ENCODE data around the gene TACC3. TPM values are rescaled to one million over a fixed set of nuclear protein-coding genes. Genes with fewer than 3 reads are reported as not detected.
A peak's percentile ranks its signal among the peaks of the same experiment; 100 is the strongest.

The TACC3 gene
- total and polyA plus RNA-seq, 4 donors, result 8.4 to 42.3 (median 21.8) TPM

DNA sequence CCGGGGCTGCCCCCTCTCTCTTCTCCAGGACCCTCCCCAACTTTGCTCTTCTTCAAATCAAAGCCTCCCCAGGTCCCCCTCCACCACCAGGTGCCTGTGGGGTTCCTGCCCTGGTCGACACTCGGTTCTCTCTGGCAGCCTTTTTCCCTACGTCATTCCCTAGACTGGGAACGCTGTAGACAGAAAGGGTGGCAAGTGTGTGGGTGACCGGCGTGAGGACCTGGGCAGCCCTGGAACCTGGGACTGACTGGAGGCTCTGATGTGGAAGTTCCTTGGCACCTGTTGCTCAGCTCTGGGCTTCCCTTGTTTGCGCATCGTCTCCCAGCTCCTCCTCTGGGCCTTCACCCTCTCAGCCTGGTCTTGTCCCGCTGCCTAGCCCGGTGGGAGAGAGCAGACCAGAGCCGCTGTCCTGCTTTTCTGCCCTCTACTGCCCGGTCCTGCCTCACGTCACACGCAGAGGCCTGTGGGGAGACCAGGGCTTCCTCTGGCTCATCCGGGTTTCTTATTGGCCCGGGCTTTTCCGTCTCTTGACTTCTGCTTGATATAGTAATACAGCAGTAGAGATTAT, 1.3 kb downstream of the TACC3 start:
- peaks cover 58% of the 10 kb centered on the region for H3K36me3 ChIP-seq (ENCODE audit: control insufficient read depth, insufficient read depth, low read length)
- no peaks in the 10 kb centered on the region for H3K9me3 ChIP-seq (ENCODE audit: control insufficient read depth, insufficient read depth, low read length)
- DNase-seq (ENCODE audit: low read depth in 4 of 6, low spot score in 6 of 6), result no peak
- no peaks in the 10 kb centered on the region for H3K27me3 ChIP-seq (ENCODE audit: control insufficient read depth, insufficient read depth, low read length)
- H3K27ac ChIP-seq (ENCODE audit: low read depth, low read length), result no peak overlapping the region
- H3K4me3 ChIP-seq (ENCODE audit: low read depth, low read length), result peak overlapping the region; percentile 35
- WGBS (ENCODE audit: insufficient coverage), result 58% methylated on average over 13 of the region's 18 CpGs
- peaks cover 52% of the 10 kb centered on the region for H3K4me1 ChIP-seq (ENCODE audit: control insufficient read depth, insufficient read depth, low read length)

DNA sequence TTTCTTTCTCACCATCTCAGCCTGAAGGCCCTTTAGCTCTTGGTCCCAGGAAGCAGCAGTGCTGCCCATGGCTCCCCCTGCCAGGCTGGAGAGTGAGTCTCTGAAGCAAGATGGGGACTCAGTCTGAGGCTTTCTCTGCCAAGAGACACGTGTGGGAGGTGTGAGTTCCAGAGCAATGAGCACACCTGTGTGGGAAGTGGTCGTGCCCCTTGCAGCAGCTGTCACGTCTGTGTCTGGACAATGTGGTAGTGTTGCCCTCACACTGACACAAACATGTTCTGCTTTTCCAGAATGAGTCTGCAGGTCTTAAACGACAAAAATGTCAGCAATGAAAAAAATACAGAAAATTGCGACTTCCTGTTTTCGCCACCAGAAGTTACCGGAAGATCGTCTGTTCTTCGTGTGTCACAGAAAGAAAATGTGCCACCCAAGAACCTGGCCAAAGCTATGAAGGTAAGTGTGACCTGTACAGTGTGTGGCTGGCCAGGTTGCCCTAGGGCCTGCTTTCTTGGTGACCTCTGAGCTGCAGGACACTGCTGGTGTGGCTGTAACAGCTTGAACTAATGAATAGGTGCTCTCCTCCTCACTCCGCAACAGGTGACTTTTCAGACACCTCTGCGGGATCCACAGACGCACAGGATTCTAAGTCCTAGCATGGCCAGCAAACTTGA, 1.9 kb downstream of the TACC3 start:
- 89% methylated on average over 12 of the region's 12 CpGs for WGBS (ENCODE audit: insufficient coverage)
- Histone ChIP-seq H3K27ac (ENCODE audit: low read depth, low read length) (no peak overlapping the region), H3K4me1 (ENCODE audit: control insufficient read depth, insufficient read depth, low read length) (peaks cover 51% of the 10 kb centered on the region), H3K27me3 (ENCODE audit: control insufficient read depth, insufficient read depth, low read length) (no peaks in the 10 kb centered on the region), H3K9me3 (ENCODE audit: control insufficient read depth, insufficient read depth, low read length) (no peaks in the 10 kb centered on the region), H3K4me3 (ENCODE audit: low read depth, low read length) (no peak overlapping the region), H3K36me3 (ENCODE audit: control insufficient read depth, insufficient read depth, low read length) (peaks cover 58% of the 10 kb centered on the region)
- no peak for DNase-seq (ENCODE audit: low read depth in 4 of 6, low spot score in 6 of 6)

DNA sequence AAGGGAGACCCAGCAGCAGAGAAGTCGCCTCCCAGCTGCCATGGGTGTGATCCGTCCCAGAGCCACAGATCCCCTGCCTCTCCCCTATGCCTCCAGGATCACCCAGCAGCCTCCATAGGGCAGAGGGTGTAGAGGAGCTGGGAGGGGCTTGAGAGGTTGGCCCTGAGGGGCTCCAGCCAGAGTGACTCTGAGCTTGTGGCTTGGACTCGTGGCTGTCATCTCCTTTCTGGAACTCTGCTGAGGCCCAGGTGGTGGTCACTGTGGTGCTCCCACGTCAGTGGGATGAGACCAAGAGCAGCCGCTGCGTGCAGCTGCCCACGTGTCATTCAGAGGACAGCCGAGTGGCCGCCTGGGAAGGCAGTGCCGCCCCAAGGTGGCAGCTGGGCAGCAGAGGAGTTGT, 4.2 kb downstream of the TACC3 start:
- no peaks in the 10 kb centered on the region for H3K9me3 ChIP-seq (ENCODE audit: control insufficient read depth, insufficient read depth, low read length)
- peaks cover 42% of the 10 kb centered on the region for H3K4me1 ChIP-seq (ENCODE audit: control insufficient read depth, insufficient read depth, low read length)
- H3K27me3 ChIP-seq (ENCODE audit: control insufficient read depth, insufficient read depth, low read length), result no peaks in the 10 kb centered on the region
- no peak overlapping the region for H3K27ac ChIP-seq (ENCODE audit: low read depth, low read length)
- no peak for DNase-seq (ENCODE audit: low read depth in 4 of 6, low spot score in 6 of 6)
- peaks cover 59% of the 10 kb centered on the region for H3K36me3 ChIP-seq (ENCODE audit: control insufficient read depth, insufficient read depth, low read length)
- 92% methylated on average over 8 of the region's 10 CpGs for WGBS (ENCODE audit: insufficient coverage)
- no peak overlapping the region for H3K4me3 ChIP-seq (ENCODE audit: low read depth, low read length)

DNA sequence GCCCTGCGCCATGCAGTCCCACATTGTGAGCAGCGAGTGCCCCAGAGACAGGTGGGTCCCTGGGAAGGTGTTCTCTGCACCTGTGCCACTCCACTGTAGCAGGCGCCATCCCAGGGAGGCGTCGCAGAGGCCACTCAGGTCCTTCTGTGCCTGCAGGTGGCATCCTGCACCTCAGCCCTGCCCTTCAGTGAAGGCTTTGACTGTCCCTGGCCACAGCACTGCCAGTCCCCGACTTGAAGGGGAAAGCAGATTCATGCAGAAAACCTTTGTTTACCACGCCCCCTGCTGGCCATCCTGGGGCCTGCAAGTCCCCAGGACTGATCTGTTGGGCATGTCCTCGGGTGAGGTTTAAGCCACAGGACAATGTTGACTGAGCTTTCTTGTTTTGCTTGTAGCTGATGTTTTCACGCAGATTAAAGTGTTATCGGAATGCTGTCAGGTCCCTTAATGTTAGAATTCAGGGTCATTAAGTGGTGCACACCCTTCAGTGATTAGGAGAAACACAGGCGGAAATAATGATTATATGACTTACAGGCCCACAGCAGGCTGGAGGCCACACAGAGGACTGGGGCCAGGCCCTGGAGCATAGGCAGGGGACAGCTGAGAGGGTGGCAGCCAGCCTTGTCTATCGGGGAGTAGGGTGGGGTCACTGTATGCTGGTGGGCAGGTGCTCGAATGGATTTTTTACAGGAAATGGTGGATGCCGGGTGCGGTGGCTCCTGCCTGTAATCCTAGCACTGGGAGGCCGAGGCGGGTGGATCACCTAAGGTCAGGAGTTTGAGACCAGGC, 5.0 kb downstream of the TACC3 start:
- Histone ChIP-seq H3K36me3 (ENCODE audit: control insufficient read depth, insufficient read depth, low read length) (peaks cover 67% of the 10 kb centered on the region), H3K9me3 (ENCODE audit: control insufficient read depth, insufficient read depth, low read length) (no peaks in the 10 kb centered on the region), H3K27ac (ENCODE audit: low read depth, low read length) (no peak overlapping the region), H3K4me3 (ENCODE audit: low read depth, low read length) (no peak overlapping the region), H3K27me3 (ENCODE audit: control insufficient read depth, insufficient read depth, low read length) (no peaks in the 10 kb centered on the region), H3K4me1 (ENCODE audit: control insufficient read depth, insufficient read depth, low read length) (peaks cover 42% of the 10 kb centered on the region)
- peak in 5 of 6 donors; percentile 74 to 97 (median 83) for DNase-seq (ENCODE audit: low read depth in 4 of 6, low spot score in 6 of 6)
- WGBS (ENCODE audit: insufficient coverage), result 52% methylated on average over 12 of the region's 17 CpGs

DNA sequence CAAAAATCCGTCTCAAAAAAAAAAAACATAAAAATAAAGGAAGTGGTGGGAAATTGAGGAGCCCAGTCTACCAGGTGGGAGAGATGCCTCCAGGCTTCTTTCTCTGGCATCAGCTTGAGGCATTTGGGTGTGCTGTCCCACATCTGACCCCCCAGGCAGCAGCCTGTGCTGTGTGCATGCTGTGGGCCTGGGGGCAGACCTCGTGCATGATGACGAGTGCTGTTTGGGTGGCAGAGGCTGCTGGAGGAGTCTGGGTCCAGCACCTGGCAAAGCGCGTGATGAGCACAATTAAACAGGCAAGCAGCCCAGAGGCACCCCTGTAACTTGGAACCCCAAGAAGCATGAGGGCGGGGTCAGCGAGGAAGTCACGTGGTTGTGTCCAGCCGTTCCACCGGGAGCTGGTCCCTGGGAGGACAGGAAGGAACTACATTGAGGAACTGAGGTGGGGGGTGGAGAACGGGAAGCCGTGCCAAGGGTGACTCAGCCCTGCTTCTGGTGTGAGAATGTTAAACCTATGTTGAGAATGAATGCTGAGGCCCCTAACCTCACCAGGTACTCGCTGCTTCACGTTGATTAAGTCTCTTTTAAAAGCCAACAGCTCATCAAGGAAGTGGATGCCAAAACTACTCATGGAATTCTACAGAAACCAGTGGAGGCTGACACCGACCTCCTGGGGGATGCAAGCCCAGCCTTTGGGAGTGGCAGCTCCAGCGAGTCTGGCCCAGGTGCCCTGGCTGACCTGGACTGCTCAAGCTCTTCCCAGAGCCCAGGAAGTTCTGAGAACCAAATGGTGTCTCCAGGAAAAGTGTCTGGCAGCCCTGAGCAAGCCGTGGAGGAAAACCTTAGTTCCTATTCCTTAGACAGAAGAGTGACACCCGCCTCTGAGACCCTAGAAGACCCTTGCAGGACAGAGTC, 6.1 kb downstream of the TACC3 start:
- Histone ChIP-seq H3K27me3 (ENCODE audit: control insufficient read depth, insufficient read depth, low read length) (no peaks in the 10 kb centered on the region), H3K4me3 (ENCODE audit: low read depth, low read length) (no peak overlapping the region), H3K9me3 (ENCODE audit: control insufficient read depth, insufficient read depth, low read length) (no peaks in the 10 kb centered on the region), H3K36me3 (ENCODE audit: control insufficient read depth, insufficient read depth, low read length) (peaks cover 67% of the 10 kb centered on the region), H3K4me1 (ENCODE audit: control insufficient read depth, insufficient read depth, low read length) (peaks cover 32% of the 10 kb centered on the region), H3K27ac (ENCODE audit: low read depth, low read length) (no peak overlapping the region)
- WGBS (ENCODE audit: insufficient coverage), result 92% methylated on average over 17 of the region's 18 CpGs
- no peak for DNase-seq (ENCODE audit: low read depth in 4 of 6, low spot score in 6 of 6)

DNA sequence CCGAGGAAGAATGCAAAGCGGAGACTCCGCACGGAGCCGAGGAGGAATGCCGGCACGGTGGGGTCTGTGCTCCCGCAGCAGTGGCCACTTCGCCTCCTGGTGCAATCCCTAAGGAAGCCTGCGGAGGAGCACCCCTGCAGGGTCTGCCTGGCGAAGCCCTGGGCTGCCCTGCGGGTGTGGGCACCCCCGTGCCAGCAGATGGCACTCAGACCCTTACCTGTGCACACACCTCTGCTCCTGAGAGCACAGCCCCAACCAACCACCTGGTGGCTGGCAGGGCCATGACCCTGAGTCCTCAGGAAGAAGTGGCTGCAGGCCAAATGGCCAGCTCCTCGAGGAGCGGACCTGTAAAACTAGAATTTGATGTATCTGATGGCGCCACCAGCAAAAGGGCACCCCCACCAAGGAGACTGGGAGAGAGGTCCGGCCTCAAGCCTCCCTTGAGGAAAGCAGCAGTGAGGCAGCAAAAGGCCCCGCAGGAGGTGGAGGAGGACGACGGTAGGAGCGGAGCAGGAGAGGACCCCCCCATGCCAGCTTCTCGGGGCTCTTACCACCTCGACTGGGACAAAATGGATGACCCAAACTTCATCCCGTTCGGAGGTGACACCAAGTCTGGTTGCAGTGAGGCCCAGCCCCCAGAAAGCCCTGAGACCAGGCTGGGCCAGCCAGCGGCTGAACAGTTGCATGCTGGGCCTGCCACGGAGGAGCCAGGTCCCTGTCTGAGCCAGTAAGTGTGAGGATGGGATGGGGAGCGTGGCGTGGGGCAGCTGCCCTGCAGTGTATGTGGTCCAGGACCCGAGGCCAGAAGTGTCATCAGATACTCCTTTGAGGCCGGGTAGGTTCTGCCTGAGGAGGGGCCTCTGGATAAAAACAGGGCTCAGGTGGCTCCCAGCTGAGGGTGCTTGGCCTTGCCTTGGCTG, 7.0 kb downstream of the TACC3 start:
- no peak for DNase-seq (ENCODE audit: low read depth in 4 of 6, low spot score in 6 of 6)
- Histone ChIP-seq H3K27ac (ENCODE audit: low read depth, low read length) (no peak overlapping the region), H3K4me3 (ENCODE audit: low read depth, low read length) (no peak overlapping the region), H3K27me3 (ENCODE audit: control insufficient read depth, insufficient read depth, low read length) (no peaks in the 10 kb centered on the region), H3K36me3 (ENCODE audit: control insufficient read depth, insufficient read depth, low read length) (peaks cover 71% of the 10 kb centered on the region), H3K9me3 (ENCODE audit: control insufficient read depth, insufficient read depth, low read length) (no peaks in the 10 kb centered on the region), H3K4me1 (ENCODE audit: control insufficient read depth, insufficient read depth, low read length) (peaks cover 24% of the 10 kb centered on the region)
- 89% methylated on average over 28 of the region's 31 CpGs for WGBS (ENCODE audit: insufficient coverage)

DNA sequence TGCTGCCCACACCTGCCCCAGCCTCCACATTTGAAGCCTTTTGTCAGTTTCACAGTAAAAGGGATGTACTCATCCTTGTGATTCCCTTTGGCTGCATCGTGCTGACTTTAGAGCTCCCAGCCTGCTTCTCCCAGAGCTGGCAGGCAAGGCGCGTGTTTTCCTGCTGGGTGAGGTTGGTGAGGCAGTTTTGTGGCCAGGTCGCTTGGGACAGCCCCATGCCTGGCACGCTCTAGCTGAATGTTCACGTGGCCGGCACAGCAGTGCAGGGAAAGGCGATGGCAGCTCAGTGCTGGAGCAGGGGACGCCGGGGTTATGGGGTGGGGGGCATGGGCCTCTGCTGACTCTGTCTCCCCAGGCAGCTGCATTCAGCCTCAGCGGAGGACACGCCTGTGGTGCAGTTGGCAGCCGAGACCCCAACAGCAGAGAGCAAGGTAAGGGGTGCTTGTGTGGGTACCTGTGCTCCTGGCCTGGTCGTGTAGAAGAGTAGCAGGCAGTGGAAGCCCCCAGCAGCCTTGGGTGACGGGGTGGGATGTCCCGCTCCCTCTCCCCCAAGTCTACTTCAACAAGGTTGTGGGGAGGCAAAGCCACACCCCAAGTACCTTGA, 9.3 kb downstream of the TACC3 start:
- H3K27ac ChIP-seq (ENCODE audit: low read depth, low read length), result no peak overlapping the region
- peaks cover 74% of the 10 kb centered on the region for H3K36me3 ChIP-seq (ENCODE audit: control insufficient read depth, insufficient read depth, low read length)
- no peaks in the 10 kb centered on the region for H3K27me3 ChIP-seq (ENCODE audit: control insufficient read depth, insufficient read depth, low read length)
- DNase-seq (ENCODE audit: low read depth in 4 of 6, low spot score in 6 of 6), result no peak
- no peaks in the 10 kb centered on the region for H3K9me3 ChIP-seq (ENCODE audit: control insufficient read depth, insufficient read depth, low read length)
- 98% methylated on average over 13 of the region's 16 CpGs for WGBS (ENCODE audit: insufficient coverage)
- H3K4me1 ChIP-seq (ENCODE audit: control insufficient read depth, insufficient read depth, low read length), result peaks cover 24% of the 10 kb centered on the region
- H3K4me3 ChIP-seq (ENCODE audit: low read depth, low read length), result no peak overlapping the region

DNA sequence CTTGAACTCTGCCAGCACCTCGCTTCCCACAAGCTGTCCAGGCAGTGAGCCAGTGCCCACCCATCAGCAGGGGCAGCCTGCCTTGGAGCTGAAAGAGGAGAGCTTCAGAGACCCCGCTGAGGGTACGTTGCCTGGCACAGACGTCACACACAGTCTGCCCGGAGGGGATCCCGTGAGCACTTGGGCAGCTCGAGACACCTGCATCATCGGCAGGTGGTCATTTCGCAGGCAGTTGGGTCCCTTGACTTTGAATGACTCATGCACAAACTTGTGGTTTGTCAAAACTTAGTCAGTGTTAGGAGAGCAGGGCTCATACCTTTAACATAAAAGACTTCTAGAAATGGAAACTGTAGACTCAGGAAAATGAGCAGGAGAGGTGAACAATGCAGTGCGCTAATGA, 9.9 kb downstream of the TACC3 start:
- Histone ChIP-seq H3K4me3 (ENCODE audit: low read depth, low read length) (no peak overlapping the region), H3K36me3 (ENCODE audit: control insufficient read depth, insufficient read depth, low read length) (peaks cover 74% of the 10 kb centered on the region), H3K4me1 (ENCODE audit: control insufficient read depth, insufficient read depth, low read length) (peaks cover 20% of the 10 kb centered on the region), H3K27me3 (ENCODE audit: control insufficient read depth, insufficient read depth, low read length) (no peaks in the 10 kb centered on the region), H3K27ac (ENCODE audit: low read depth, low read length) (no peak overlapping the region), H3K9me3 (ENCODE audit: control insufficient read depth, insufficient read depth, low read length) (no peaks in the 10 kb centered on the region)
- DNase-seq (ENCODE audit: low read depth in 4 of 6, low spot score in 6 of 6), result no peak
- 88% methylated on average over 7 of the region's 10 CpGs for WGBS (ENCODE audit: insufficient coverage)

Data from spinal cord (tissue), 10 donors.